Activated T-helper 9 cell treated with anti-CD3 and anti-CD28 coated beads, Interleukin-2, amount 50 U/mL, for 16 hours (primary cell): ENCODE data around the gene SUPT4H1.
A peak's percentile ranks its signal among the peaks of the same experiment; 100 is the strongest.

ENCODE experiments used
- DNase-seq: peaks from one replicate; pipeline ENCODE4 v3.0.0-alpha.2; 2020; ENCODE audit warnings: low read depth

SUPT4H1 gene

DNA sequence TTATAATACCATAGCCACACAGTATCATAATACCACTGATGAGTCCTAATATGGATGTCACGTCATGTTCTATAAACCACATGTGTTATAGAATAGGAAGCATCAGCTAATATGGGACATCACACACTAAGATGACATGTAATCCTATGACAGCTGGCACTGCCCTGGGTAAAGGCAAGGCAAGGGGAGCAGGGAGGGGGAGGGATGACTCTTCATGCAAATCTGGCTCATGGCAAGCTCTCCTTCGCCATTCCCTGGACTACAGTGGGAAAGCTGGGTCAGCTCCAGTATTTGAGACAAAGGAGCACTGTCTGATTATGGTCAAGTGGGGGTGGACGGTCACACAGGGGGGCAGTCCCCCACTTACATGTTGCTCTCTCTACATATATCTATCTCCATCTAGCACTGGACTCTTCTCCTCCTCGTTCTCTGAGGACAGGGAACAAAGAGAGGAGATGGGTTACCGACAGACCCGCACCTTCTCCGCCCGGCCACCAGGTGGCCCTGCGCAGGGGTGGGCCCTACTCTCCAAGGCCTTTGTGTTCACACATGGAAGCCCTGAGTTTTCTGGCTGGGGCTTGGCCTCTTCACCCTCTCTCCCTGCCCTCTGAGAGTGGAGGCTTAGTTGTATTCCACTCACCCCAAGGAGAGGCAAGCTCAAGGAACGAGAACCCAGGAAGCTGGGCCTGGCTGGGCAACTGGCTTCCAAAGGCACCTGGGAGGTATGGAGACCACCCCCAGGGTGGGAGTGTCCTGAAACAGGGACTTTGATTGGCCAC, 47.8 kb downstream of the SUPT4H1 start:
- DNase-seq: peak; percentile 47

DNA sequence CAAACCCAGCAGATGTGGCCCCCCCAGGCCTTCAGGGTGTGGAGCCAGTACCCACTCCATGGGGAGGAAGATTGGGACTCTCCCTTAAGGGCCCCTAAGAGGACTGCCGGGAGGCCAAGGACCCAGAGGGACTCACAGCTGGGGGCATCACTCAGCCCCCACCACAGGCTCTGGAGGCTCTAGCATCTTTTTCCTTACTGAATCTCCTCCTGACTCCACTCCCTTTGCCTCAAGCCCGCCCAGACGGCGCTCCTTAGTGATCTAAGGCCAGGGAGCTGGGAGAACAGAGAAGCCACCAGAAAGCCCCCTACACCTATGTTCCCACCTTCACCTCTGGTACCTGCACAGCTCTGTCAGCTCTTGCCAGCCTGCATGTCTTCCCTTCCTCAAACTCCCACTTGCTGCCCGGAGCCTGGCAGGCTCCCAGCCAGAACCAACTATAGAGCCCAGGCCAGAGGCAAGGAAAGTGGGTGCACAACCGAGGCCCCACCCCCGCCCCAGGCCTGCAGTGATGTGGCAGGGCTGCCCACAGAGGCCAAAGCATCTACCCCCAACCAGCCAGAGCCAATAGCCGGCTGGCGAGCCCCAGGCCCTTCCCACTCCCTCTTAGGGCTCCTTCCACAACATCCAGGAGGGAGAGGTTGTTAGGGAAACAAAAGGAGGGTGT, 48.9 kb downstream of the SUPT4H1 start:
- no peak for DNase-seq

GRCh38 chr17:58302171-58302918, 49.7 kb downstream of the SUPT4H1 start:
- DNase-seq: no peak

GRCh38 chr17:58301504-58302150, 50.4 kb downstream of the SUPT4H1 start:
- DNase-seq: no peak

GRCh38 chr17:58300336-58300735, 51.7 kb downstream of the SUPT4H1 start:
- no peak for DNase-seq
